Activated B cell treated with CpG ODN at 0.5 μM for 24 hours (primary cell): ENCODE data around the gene TELO2. TPM values are rescaled to one million over a fixed set of nuclear protein-coding genes. Genes with fewer than 3 reads are reported as not detected.

ENCODE experiments used
- ATAC-seq: fragments of 200-7000 bp; cut with Tn5 transposase; one replicate; pipeline ENCODE4 v1.10.0; 2021; ENCODE audit warnings: low read depth, mild to moderate bottlenecking, moderate library complexity
- CTCF ChIA-PET: fragments of 350-600 bp; sonication (Branson Sonifier 250); formaldehyde crosslinking; loops from one replicate; lab custom pipeline; 2021; ENCODE audit warnings: antibody characterized with exemption; lab: Charles Lee
- POLR2A ChIA-PET: fragments of 350-600 bp; sonication (Branson Sonifier 250); formaldehyde crosslinking; loops from one replicate; lab custom pipeline; 2021; ENCODE audit warnings: antibody characterized with exemption; lab: Charles Lee
- DNase-seq: peaks from one replicate; pipeline ENCODE4 v3.0.0; 2022
- H3K27ac Mint-ChIP-seq: one replicate; pipeline ENCODE4 v1.8.0; 2020; ENCODE audit warnings: mixed read lengths
- H3K27me3 Mint-ChIP-seq: one replicate; pipeline ENCODE4 v1.8.0; 2021; ENCODE audit warnings: mixed read lengths
- H3K36me3 Mint-ChIP-seq: one replicate; pipeline ENCODE4 v1.8.0; 2021; ENCODE audit warnings: low read depth, mixed read lengths
- H3K4me1 Mint-ChIP-seq: one replicate; pipeline ENCODE4 v1.8.0; 2021; ENCODE audit warnings: mixed read lengths
- H3K4me3 Mint-ChIP-seq: one replicate; pipeline ENCODE4 v1.8.0; 2020; ENCODE audit warnings: mild to moderate bottlenecking, mixed read lengths
- H3K9me3 Mint-ChIP-seq: one replicate; pipeline ENCODE4 v1.8.0; 2020; ENCODE audit warnings: mixed read lengths
- intact Hi-C: fragments of 100-400 bp; cut with micrococcal nuclease; formaldehyde crosslinking; loops from one replicate; pipeline ENCODE4 v1.15.1; 2024
- total RNA-seq: library from RNA; stranded (reverse); gene quantifications from 2 replicates; pipeline ENCODE4 v1.2.3, GENCODE V29; 2022
- TF ChIP-seq, protein P1 (sequence below): fragments of 200-600 bp; IDR thresholded peaks from one replicate; pipeline ENCODE4 v1.8.0; 2022; ENCODE audit warnings: antibody characterized with exemption, mild to moderate bottlenecking

TELO2 gene
- total RNA-seq, 1 donor from 2014 or later, result 78.8 TPM

DNA sequence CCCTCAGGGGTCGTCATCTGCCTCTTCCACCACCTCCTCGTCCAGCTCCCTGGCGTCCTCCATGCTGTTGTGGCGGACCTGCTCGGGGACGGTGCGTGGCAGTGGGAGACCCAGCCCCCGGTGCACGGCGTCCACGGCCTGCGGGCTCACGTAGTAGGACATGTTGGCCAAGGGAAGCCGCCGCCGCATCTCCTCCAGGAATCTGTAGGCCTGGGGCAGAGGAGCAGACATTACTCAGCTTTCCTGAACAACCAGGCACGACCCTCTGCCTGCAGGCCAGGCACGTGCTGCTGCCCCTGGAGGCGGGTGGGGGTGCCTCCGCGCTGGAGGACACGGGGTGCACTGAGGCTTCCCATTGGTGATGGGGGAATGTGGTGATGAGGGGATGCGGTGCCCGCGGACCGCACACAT is 17.8 kb downstream of the TELO2 start:
- intact Hi-C loops, result no loop called here
- H3K4me1 Mint-ChIP-seq, result no peaks in the 10 kb centered on the region
- H3K27ac Mint-ChIP-seq, result no peak overlapping the region
- DNase-seq (no peak), ATAC-seq (no peak)
- peaks cover 33% of the 10 kb centered on the region for H3K36me3 Mint-ChIP-seq
- ChIA-PET CTCF (no interaction called here), POLR2A (interaction anchor here (0.6 to 0.8 kb wide), 2 partner anchors 90 to 207 kb away, joined by 3 read pairs; partner anchors contain the start of gene UQCC4)
- no peak overlapping the region for H3K4me3 Mint-ChIP-seq
- TF ChIP-seq, protein P1, sequence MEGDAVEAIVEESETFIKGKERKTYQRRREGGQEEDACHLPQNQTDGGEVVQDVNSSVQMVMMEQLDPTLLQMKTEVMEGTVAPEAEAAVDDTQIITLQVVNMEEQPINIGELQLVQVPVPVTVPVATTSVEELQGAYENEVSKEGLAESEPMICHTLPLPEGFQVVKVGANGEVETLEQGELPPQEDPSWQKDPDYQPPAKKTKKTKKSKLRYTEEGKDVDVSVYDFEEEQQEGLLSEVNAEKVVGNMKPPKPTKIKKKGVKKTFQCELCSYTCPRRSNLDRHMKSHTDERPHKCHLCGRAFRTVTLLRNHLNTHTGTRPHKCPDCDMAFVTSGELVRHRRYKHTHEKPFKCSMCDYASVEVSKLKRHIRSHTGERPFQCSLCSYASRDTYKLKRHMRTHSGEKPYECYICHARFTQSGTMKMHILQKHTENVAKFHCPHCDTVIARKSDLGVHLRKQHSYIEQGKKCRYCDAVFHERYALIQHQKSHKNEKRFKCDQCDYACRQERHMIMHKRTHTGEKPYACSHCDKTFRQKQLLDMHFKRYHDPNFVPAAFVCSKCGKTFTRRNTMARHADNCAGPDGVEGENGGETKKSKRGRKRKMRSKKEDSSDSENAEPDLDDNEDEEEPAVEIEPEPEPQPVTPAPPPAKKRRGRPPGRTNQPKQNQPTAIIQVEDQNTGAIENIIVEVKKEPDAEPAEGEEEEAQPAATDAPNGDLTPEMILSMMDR, result no peak
- H3K9me3 Mint-ChIP-seq, result peaks cover 7% of the 10 kb centered on the region
- H3K27me3 Mint-ChIP-seq, result no peaks in the 10 kb centered on the region

DNA sequence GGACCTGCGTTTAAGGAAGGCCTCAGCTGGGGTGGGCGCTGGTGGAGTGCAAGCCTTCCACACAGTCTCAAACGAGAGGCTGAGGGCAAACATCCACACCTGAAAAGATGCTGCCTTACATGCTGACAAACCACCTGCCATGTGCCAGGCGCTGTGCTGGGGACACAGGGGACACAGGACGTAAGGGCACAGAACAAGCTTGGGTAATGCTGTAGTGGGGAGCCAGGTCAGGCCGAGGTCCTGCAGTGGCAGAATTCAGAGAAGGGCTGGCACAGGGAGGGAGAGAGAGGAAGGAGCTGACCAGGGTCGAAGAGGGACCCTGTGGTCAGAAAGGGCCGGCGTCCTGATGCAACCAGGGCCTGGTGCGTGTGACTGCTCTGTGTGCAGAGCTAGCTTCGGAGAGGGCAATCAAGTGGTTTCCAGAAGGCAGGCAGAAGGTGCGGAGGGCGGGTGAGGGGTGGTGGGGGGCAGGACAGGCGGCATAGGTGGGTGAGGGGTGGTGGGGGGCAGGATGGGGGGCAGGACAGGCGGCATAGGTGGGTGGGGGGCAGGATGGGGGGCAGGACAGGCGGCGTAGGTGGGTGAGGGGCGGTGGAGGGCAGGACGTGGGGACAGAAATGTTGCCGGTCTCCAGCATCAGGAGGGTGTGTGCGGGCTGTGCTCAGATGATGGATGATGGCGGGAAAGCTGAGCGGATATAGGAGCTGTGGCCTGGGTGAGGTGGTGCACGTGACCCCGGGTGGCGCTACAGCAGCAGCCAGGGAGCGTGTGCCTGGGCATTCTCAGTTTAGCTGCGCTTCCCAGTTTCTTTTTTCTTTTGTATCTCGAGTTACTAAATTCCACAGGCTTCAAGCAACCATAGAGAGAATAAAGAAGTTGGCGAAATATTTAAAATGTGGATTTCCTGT is 18.8 kb downstream of the TELO2 start:
- ChIA-PET CTCF (no interaction called here), POLR2A (interaction anchor here (0.6 to 0.7 kb wide), 2 partner anchors 49 to 206 kb away, joined by 3 to 7 read pairs; no protein-coding TSS in a partner anchor)
- H3K4me1 Mint-ChIP-seq, result no peaks in the 10 kb centered on the region
- intact Hi-C loops, result no loop called here
- peaks cover 7% of the 10 kb centered on the region for H3K9me3 Mint-ChIP-seq
- DNase-seq (no peak), ATAC-seq (no peak)
- peaks cover 28% of the 10 kb centered on the region for H3K36me3 Mint-ChIP-seq
- H3K27ac Mint-ChIP-seq, result no peak overlapping the region
- no peaks in the 10 kb centered on the region for H3K27me3 Mint-ChIP-seq
- H3K4me3 Mint-ChIP-seq, result no peak overlapping the region
- TF ChIP-seq, protein P1, result no peak

DNA sequence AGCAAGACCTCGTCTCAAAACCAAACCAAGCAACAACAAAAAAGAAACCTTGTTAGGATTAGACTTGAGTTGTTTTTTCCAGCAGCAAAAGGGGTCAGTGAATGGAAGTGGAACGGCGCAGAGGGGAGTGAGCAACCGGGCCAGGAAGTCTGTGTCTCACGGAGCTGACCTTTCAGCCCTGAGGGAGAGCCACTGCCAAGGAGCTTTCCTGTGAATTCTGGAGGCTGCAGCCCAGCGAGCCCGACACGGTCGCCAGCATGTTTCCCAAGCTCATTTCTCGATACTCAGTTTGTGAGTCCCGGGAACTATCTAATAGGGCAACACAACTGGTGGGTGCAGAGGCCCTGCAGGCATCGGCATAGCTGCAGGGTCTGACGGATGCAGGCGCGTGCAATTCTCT is 19.6 kb downstream of the TELO2 start:
- TF ChIP-seq, protein P1, result no peak
- Mint-ChIP-seq H3K27me3 (no peaks in the 10 kb centered on the region), H3K9me3 (peaks cover 7% of the 10 kb centered on the region), H3K4me1 (no peaks in the 10 kb centered on the region), H3K4me3 (no peak overlapping the region), H3K27ac (no peak overlapping the region), H3K36me3 (peaks cover 21% of the 10 kb centered on the region)
- no peak for DNase-seq
- ChIA-PET POLR2A (interaction anchor here (0.7 kb wide), 1 partner anchor 49 kb away, joined by 7 read pairs; no protein-coding TSS in a partner anchor), CTCF (no interaction called here)
- ATAC-seq, result no peak
- intact Hi-C loops, result no loop called here

DNA sequence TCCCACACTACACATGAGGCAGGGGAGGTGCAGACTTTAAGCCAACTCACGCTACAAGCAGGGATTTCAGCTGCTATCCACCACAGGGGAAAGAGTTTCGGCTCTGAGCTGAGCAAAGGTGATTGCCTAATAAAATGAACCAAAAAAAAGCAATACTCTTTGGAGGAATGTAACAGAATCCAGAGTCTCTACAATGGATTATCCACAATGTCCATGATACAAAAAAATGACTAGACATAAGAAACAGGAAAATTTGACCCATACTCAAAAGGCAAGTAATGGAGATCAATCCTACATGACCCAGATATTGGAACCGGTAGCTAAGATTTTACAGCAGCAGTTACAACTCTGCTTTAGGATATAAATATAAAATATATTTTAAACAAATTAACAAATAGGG is 21.3 kb downstream of the TELO2 start:
- peaks cover 18% of the 10 kb centered on the region for H3K36me3 Mint-ChIP-seq
- DNase-seq, result no peak
- ChIA-PET POLR2A (no interaction called here), CTCF (no interaction called here)
- H3K27me3 Mint-ChIP-seq, result no peaks in the 10 kb centered on the region
- TF ChIP-seq, protein P1, result no peak
- no peak for ATAC-seq
- H3K4me3 Mint-ChIP-seq, result no peak overlapping the region
- H3K27ac Mint-ChIP-seq, result no peak overlapping the region
- H3K4me1 Mint-ChIP-seq, result no peaks in the 10 kb centered on the region
- H3K9me3 Mint-ChIP-seq, result peaks cover 7% of the 10 kb centered on the region
- intact Hi-C loops, result no loop called here

DNA sequence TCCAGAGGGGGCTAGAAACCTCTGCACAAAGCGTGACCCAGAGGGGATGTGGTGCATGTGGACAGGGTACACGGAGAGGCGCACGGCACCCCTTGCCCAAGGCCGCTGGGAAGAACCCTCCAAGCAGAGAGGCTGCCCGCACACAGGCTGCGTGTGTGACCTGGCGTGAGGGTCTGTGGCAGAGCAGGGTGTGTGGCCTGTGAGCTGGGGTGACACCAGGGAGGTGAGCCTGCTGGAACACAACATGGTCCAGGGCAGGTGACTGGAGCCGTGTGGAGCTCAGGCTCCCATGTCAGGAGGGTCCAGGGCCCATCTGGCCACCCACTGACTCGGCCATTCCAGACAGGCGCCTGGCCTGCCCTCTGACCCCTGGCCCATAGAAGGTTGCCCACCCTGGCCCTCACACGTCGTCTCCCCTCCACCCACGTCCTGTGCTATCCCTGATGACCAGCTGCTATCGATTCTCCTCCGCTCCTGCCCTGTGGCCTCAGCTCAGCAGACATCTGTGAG is 25.5 kb downstream of the TELO2 start:
- intact Hi-C loops, result no loop called here
- peaks cover 7% of the 10 kb centered on the region for H3K9me3 Mint-ChIP-seq
- no peak for DNase-seq
- H3K4me3 Mint-ChIP-seq, result no peak overlapping the region
- ChIA-PET POLR2A (interaction anchor here (0.6 kb wide), 1 partner anchor 15 kb away, joined by 12 read pairs; no protein-coding TSS in a partner anchor), CTCF (no interaction called here)
- H3K27me3 Mint-ChIP-seq, result no peaks in the 10 kb centered on the region
- no peak for ATAC-seq
- no peaks in the 10 kb centered on the region for H3K36me3 Mint-ChIP-seq
- TF ChIP-seq, protein P1, result no peak
- no peak overlapping the region for H3K27ac Mint-ChIP-seq
- no peaks in the 10 kb centered on the region for H3K4me1 Mint-ChIP-seq
